GM19043 (cell line): ENCODE results near the gene SLIT1.

ENCODE experiments used
- ATAC-seq: cut with Tn5 transposase; IDR thresholded peaks from one replicate; pipeline ENCODE4 v1.9.1; 2021; ENCODE audit warnings: low read depth; ENCODE audit not compliant: unreplicated experiment

SLIT1 gene

DNA sequence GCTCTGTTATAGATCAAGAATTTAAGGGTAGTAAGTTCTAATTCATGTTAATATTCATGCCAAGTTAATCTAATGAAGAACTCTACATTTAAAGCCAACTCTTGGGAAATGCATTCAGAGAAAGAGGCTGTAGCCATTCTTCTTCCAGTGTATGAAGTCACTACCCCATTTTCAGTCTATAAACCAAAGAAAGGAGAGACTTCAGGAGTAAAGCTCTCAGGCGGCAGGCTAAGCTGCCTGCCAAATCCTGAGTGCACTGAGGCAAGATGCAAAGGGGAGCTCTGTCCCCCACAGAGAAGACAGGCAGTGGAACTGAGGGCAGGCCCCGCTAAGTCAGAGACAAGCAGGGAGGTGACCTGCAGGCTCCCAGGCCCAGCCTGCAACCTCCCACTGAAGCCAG is 41.5 kb downstream of the SLIT1 start:
- no peak for ATAC-seq

DNA sequence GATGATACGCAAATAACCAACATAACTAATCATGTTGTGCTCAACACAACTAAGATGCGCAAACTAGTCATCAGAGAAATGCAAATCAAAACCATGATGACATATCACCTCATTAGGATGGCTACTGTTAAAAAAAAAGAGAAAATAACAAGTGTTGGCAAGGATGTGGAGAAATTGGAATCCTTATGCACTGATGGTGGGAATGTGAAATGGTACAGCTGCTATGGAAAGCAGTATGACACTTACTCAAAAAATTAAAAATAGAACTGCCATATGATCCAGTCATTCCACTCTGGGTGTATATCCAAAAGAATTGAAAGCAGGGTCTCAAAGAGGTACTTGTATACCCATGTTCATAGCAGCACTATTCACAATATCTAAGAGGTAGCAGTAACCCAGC is 42.9 kb downstream of the SLIT1 start:
- no peak for ATAC-seq

DNA sequence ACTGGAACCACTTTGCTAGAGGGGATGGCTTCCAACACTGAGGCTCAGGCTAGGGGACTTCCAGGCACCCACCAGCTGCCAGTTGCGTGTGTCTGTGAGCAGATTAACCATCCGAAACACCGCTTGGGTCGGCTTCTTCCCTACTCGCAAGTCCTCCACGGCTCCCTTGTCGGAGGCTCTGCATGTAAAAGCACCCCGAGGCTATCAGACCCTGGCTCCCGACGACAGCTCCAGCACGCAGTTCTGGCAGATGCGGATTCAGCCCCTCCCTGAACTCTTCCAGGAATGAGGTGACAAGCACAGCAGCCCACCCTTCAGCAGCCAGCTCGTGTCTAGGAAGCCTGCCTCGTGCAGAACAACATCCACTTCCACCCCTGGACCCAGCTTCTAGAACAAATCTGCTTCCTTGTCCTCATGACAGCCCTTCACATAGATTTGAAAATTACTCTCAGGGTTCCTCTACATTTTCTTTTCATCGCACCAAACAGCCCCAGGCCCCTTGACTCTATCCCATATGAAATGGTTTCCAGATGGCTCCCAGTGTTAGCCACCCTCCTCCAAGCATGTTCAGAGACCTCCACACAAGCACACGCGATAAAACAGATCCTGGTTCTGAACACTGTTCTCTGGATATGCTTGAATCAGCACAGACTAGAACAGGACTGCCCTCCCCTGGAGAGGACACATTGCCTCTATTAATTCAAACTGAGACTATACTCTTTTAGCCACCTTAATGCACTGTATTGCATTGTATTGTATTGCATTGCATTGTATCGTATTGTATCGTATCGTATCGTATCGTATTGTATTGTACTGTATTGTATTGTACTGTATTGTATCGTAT is 44.6 kb downstream of the SLIT1 start:
- ATAC-seq: no peak

DNA sequence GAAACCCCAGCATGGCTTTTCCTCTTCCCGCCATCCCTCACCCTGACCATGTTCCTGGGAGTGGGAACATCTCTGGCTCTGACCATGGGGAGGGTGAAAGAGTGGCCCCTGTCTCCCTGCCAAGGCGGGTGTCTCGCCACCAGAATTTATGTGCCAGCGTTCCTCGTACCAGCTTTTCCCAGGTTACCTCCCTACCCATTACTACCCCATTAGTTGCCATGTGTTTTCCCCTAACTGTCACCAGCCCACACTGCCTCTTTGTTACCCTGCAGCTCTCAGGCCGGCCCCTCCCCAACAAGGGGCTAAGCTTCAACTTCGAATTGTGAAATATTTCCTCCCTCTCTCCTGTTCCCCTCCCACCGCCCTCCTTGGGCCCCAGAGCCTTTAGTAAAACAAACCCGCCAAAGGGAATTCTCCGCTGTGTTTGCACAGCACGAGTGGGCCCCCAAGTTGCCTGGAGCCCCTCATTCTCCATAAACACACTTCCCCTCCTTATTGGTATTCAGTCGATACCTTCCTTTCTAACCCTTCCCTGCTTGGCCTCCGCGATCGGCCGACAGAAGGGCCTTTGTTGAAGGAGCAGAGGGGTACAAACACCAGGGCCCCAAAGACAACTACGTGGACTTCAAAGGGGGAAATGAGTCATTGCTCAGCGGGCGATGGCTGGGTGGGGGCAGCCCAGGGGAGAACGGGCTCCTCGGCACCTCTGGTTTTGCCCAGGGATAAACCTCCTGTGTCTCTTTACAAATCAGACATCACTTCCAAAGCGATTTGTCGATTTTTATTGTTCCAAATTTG is 45.5 kb downstream of the SLIT1 start:
- ATAC-seq: no peak

DNA sequence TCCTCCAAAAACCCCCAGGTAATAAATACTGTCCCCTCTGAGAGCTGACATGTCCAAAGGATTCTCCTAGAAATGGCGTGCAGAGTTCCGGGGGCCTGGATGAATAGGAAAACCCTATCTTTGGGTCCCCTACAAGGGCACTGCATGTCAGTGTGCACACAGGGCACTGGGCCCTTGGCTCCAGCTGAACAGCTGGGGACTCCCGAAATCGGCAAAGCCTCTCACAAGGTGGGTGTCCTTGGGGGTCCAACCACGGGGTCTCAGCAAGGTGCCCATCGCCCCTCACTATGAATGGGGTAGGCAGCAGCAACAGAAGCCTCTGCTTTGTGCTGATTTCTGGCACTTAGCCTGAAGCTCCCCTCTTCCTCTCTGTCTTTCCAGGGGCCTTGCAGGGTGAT is 46.1 kb downstream of the SLIT1 start:
- no peak for ATAC-seq

DNA sequence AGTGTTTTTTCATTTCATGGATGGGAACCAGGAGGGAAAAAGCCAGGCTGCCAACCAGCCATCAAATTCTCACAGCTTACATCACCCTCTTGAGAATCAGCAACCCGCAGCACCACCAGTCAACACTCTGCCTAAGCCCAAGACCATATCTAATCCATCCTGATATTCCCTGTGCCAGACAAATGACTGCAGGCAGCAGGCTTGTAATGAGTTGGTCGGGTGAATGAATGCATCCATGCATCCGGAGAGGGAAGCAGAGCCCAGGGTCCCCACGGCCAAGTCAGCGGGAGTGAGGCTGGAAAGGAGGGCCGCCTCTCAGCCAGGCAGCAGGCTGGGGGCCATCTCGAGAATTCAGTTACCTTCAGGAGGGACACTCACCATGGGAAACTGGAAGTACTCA is 46.9 kb downstream of the SLIT1 start:
- ATAC-seq: no peak

DNA sequence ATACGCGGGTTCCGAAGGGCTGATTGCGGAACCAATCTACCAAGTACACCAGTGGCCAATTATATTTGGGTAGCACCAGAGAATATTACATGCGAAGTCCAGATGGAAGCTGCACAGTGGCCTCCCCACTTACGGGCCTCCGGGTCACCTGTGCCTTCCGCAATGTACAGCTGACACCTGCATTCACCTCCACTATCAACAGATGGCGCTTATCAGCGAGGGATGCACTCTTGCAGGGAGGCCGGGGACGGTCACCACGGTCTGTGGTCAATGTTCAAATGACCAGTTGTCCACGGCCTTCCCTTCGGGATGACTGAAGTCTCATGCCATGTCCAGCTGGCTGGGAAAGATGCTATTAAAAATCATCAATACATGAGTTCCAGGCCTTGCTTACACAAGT is 47.6 kb downstream of the SLIT1 start:
- ATAC-seq: no peak

DNA sequence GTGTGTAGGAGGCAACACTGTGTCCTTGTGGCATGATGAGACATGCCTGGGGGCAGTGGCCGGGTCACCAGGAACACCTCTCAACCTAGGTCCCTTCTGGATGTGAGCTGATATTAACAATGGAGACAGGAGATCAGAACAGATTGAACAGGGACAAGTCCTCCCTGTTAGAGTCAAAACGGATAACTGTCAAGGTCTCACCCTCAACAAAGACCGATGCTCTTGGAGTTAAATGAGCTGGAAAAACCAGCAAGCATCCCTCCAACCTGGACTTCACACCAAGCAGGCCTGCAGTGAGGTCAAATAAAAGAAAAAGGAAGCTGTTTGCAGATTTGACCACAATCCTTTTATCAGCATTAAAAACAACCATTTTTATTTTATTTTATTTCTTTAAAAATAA is 49.0 kb downstream of the SLIT1 start:
- ATAC-seq: no peak

DNA sequence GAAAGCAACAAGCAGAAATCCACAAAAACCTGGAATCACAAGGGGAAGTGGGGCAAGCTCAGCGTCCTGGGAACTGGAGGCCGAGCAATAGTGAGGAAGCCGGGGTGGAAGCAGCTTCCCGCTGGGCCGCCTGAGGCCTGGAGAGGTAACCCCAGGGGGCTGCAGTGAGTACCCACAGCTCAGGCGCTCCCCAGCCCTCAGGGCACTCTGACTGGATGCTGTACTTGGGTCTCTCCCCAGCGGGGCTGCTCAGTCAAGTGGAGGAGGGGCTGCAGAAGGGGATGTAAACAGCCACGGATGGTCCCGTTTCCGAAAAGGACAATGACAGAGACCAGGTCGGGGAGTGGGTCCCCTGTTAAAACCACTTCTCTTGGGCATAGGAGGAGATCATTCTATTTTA is 50.3 kb downstream of the SLIT1 start:
- no peak for ATAC-seq

DNA sequence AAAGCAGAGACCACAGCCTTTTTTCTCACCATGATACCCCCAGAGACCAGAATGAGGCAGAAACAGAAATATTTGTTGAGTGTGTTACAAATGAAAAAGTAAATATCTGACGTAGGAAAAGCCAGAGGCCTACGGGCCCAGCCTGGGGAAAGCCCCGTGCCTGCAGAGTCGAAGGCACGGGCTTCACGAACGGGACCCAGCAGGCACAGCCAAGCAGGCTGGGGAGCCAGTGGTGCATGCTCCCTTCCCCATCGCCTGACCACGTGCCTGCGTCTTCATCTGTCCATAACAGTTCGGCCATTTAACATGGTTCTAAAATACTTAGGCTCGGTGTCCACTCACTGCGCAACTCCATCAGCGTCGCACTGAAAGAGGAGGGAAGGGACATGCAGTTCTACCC is 50.8 kb downstream of the SLIT1 start:
- ATAC-seq: no peak

DNA sequence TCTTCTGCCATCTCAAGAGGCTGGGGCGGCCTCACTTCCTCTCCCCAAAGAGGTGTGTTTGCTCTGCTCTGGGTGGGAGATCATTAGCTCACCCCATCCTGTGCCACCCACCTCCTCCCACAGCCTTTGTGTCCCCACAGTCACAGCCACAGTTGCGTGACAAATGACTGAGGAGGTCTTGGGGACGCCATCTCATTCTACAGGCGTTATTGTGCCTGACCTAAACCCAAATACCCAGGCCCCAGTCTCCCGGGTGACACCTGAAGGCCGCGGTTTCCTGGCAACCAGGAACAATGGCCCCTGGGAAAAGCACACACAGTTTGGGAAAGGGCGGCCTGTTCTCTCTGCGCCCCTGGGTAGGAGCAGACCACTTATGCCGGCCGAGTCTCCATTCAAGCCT is 51.6 kb downstream of the SLIT1 start:
- no peak for ATAC-seq

DNA sequence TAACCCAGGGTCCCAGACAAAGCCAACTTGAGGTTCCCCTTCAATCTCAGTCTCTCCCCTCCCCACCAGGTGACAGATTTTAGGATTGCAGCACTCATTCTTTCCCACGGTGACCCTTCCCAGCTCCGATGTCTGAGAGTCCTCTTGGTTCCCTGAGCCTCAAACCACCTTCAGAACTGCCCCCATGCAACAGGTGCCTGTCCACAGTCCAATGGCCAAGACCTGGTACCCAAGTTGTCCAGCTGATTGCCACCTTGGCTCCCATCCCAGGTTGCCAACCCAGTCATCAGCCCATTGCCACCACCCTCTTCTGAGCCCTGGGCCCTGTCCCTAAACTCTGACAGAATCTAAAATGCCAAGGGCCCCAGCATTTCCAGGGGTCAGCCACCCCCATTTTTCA is 53.5 kb downstream of the SLIT1 start:
- ATAC-seq: no peak

DNA sequence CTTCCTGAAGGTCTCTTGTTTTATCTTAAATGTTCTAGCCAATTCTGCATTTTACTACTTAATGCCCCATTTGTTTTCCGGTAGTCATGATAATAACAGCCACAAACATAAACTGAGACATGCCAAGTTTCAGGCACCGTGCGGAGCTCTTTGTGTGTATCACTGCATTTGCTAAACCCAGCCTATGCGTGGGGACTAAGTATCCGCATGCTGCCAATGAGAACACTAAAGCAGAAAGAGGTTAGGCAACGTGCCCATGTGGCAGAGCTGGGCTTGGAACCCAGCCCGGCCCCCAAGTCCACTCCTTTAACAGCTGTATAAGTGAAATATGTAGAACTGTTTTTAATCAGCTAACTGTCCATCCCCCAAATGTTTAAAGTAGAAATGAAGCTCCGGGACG is 54.1 kb downstream of the SLIT1 start:
- ATAC-seq: no peak

DNA sequence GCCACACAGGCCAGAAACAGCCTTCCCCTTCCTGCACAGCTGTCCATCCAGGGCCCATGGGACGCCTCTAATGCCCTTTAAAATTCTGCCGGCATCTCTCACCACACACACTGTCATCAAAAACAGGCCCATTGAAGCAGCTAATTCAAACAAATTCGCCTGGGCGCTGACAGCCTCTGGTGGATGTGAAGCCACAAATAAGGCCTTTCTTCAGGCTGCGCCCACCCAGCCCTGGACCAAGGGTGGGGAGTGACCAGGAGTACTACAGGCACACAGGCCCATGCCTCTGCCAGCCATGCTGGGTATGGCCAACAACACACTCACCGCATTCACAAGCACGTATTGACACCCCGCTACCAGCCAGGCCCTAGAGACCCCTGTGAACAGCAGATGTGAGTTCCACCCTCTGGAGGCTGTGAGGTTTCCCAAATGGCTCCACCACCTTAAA is 54.6 kb downstream of the SLIT1 start:
- ATAC-seq: no peak

DNA sequence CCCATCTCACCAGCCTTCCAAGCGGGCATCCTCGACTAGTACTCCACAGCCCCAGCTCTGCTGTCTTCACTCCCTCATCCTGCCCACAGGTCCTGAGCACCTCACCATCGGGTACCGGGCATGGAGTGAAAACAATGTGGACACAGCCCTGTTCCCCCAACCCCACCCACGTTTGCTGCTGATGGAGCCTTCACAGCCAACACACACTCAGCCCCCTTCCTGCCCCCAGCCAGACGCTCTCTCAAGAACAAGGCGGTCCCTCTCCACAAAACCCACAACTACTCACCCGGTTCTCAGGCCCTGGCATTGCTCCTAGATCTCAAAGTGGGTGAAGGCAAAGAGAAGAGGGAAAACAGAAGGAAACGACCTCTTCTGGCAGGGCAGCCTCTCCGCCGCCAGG is 56.1 kb downstream of the SLIT1 start:
- ATAC-seq: no peak

DNA sequence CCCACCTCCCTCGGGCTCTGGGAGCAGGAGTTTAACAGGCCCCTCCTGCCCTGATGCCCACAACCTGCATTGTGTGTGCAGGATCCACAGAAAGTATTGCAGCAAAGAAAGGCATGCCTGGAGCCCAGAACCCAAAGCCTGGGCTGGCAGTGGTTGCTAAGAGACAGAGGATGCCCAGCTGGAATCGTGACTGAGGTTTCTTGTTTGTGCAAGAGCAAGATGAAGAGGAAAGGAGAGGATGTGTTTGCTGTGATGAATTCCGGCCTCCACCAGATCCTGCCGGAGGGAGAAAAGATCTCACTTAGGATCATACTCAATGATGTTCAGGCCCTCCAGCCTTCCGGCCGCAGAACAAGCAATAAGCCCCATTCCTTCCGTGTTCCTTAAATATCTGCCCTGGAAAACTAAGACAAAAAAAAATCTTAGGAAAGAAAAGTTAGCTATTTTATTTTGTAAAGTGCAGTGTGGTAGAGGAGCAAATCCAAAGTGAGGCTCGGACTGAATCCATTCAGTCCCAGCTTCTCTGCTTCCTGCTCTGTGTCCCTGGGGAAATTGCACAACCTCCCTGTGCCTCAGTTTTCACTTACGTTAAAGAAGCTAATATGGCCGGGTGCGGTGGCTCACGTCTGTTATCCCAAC is 57.1 kb downstream of the SLIT1 start:
- ATAC-seq: no peak

DNA sequence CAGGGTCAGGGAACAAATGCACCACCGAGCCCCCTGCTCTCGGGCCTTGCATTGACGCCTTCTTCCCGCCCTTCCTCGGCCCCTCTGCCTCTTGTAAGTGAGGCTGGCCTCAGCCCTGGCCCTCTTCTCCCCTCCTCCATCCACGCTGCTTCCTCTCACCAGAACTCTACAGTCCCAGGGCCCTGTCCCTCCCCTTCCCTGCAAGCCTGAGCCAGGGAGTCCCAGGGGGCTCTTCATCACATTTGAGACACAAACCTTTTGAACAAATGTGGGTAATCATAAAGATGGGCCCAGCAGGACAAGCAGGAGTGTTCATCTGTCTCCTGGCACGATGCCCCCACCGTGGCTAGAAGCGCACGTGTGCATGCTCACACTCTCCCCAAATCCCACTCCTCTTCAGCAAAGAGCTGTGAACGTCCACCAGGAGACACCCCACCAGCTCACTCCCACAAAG is 57.7 kb downstream of the SLIT1 start:
- ATAC-seq: no peak

DNA sequence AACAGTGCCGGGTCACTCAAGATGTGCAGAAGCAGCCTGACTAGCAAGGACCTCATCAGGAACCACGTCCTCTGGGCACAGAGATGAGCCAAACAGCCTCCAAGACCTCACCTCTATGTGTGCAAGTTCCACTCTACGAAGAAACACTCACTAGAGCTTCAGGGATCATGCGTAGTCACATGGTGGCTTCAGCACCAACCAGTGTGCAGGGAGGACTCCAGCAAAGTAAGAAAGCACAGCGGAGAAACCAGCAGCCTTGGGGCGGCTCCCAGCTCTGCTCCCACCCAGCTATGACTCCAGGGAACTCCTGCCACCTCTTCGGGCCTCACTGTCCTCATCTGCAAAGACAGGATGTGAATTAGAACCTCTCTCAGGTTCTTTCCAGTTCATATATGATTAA is 58.2 kb downstream of the SLIT1 start:
- no peak for ATAC-seq

DNA sequence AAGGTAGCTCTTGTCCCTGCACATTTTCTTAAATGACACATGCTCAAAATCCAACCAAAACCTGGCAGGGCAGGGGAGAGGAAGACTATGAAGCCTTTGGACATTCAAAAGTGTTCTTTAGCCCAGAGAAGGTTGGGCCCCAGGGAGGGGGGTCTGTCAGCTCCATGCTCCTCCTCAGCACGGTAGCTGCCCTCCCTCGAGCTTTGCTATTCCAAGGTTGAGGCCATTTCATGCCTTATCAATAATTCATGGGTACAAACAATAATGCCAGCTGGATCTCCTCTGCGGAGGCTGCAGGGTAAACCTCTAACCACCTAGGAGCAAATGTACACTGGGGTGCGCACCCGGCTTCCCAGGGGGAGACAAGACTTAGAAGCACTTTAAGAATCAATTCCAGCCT is 61.5 kb downstream of the SLIT1 start:
- ATAC-seq: no peak

DNA sequence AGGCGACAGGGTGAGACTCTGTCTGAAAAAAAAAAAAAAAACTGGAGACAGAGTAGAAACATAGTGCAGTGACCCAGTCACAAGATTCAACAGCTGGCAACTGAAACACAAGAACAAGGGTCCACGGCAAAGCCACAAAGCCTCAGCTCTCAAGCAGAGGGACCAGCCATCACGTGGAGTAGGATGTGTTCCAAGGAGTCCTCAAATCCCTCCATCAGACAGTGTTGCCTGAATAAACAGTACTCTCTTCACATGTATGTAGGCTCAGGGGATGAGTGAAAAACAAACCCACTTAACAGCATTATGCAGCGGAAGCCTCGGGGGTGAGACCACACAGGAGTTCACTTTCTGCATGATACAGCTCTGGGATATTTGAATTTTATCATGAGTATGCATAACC is 62.0 kb downstream of the SLIT1 start:
- no peak for ATAC-seq

DNA sequence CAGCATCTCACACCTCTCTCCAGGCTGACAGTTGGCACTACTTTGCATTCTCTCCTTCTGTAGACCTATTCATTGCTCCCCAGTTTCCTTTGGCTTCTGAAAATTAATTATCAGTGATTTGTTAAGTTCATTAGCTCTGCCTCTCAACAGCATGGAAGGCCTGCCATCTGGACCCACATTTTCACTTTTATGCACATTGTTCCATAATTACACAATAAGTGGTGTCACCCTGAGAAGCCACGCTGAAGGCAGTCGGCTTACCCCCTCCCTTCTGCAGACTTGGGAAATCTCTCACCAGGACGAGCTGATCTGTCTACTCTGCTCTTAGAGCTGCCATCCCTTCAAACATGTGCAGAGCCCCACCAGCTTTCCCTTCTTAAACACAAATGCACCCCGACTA is 64.7 kb downstream of the SLIT1 start:
- no peak for ATAC-seq
